H1 (cell line): ENCODE measurements around the gene BRI3BP. TPM values are rescaled to one million over a fixed set of nuclear protein-coding genes. Genes with fewer than 3 reads are reported as not detected.

Source experiments
- CHD7 ChIP-seq: fragments of 300-600 bp; sonication (generic); IDR thresholded peaks from 2 replicates; pipeline ENCODE4 v1.7.1; 2012; ENCODE audit warnings: low read length, moderate library complexity, mild to moderate bottlenecking, inconsistent platforms; ENCODE audit not compliant: insufficient replicate concordance
- CTCF ChIP-seq, 3 experiments: IDR thresholded peaks; 1 replicate in 2 of 3; 2 replicates in 1 of 3; pipeline versions ENCODE4 v1.5.1 to v1.6.1; 2011; ENCODE audit warnings: low read length in 3 of 3, mild to moderate bottlenecking in 3 of 3, inconsistent platforms in 2 of 3, low read depth in 1 of 3, moderate library complexity in 1 of 3; ENCODE audit not compliant: insufficient read depth in 1 of 3; ENCODE audit errors: control extremely low read depth in 1 of 3
- FOSL1 ChIP-seq: IDR thresholded peaks from 2 replicates; pipeline ENCODE4 v1.6.1; 2011; ENCODE audit warnings: mild to moderate bottlenecking, low read depth, low read length, moderate library complexity; ENCODE audit not compliant: insufficient read depth
- polyA plus RNA-seq, 7 experiments: library from polyadenylated mRNA; depleted of rRNA in 3 of 7; stranded (reverse) in 5 of 7; unstranded in 2 of 7; fragments of >200 nt in 5 of 7; fragments of 200-250 nt in 2 of 7; gene quantifications; 1 replicate in 5 of 7; 2 replicates in 1 of 7; 4 replicates in 1 of 7; pipeline versions ENCODE4 v1.2.1 to v1.2.3, GENCODE V29; 2011 to 2013; ENCODE audit warnings: missing spikeins in 2 of 7, mixed read lengths in 2 of 7
- total RNA-seq: library from RNA; stranded (reverse); fragmentation: NEBNext Ultra II Directional; extraction: Animal tissue kit (Norgen Biotek cat#: 25700); gene quantifications from 2 replicates; pipeline ENCODE4 v1.2.1, GENCODE V29; 2021

BRI3BP gene
- total and polyA plus RNA-seq, 2 of the 8 experiments (the other 6 are each of a cell fraction or from before 2014, with no cell fraction given) = 5.4 to 14.2 TPM

DNA sequence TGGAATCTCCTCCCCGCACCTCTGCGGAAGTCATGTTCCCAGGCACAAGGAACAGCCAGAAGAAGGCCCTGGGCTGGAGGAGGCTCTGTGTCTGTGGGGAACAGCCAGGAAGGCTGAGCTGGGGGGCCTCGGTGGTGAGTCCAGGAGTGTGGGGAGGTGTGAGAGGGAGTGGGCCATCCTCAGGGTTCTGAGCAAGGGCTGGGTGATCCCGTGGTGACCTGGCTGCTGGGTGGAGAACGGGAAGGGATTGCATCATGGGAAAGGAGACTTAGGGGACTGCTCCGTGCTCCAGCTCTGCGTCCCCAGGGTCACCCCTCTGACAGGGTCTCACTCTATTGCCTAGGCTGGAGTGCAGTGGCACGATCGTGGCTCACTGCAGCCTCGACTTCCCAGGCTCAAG, 85.6 kb downstream of the BRI3BP start (continued):
- no peak for TF ChIP-seq CTCF (IDR thresholded peaks at IDR 0.05; ENCODE audit: control extremely low read depth in 1 of 3, insufficient read depth in 1 of 3, low read depth in 1 of 3, low read length in 3 of 3)
- no peak for TF ChIP-seq CHD7
- TF ChIP-seq FOSL1 = no peak
